ENCODE data around the gene SHCBP1L.

DNA sequence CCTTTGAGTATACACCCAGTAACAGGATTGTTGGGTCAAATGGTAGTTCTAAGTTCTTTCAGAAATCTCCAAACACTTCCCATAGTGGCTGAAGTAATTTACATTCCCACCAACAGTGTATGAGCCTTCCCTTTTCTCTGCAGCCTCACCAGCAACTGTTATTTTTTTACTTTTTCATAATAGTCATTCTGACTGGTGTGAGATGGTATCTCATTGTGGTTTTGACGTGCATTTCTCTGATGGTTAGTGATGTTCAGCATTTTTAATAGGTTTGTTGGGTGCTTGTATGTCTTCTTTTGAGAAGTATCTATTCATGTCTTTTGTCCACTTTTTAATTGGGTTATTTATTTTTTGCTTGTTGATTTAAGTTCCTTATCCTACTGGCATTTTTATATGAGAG lies 43.9 kb upstream of the SHCBP1L start:
- TF ChIP-seq POLR2AphosphoS5 (IDR thresholded peaks at IDR 0.05; ENCODE audit: borderline replicate concordance, low read depth, low read length) (no peak), EZH2 (IDR thresholded peaks at IDR 0.05) (no peak), FOXP2 (optimal IDR thresholded peaks at IDR 0.05; ENCODE audit: control extremely low read depth, extremely low read length, insufficient read depth) (no peak)
